ENCODE data around the gene EPN1. TPM values are rescaled to one million over a fixed set of nuclear protein-coding genes. Genes with fewer than 3 reads are reported as not detected.

Gene EPN1
- total and polyA plus RNA-seq, 2 donors (not counting 1 experiment from before 2014, with no cell fraction given) = 47.1 to 48.6 TPM

GRCh38 chr19:55633861-55634260 lies 41.2 kb upstream of the EPN1 start:
- Histone ChIP-seq H2AFZ (ENCODE audit: low read length) (no peak overlapping the region), H3K9ac (ENCODE audit: insufficient read depth, low read length) (no peak overlapping the region)
- TF ChIP-seq EZH2 (IDR thresholded peaks at IDR 0.05; ENCODE audit: low read length, missing control alignments) (no peak), CTCF (conservative IDR thresholded peaks at IDR 0.05 in 1 of 2, IDR thresholded peaks at IDR 0.05 in 1 of 2; ENCODE audit: low read depth in 1 of 2, low read length in 2 of 2) (no peak)

GRCh38 chr19:55635334-55635717 lies 39.7 kb upstream of the EPN1 start:
- Histone ChIP-seq H3K79me2 (ENCODE audit: control insufficient read depth, insufficient read depth, low read length) (peaks cover 38% of the 10 kb centered on the region), H3K36me3 (ENCODE audit: control insufficient read depth, insufficient read depth, low read length) (peaks cover 5% of the 10 kb centered on the region), H3K4me2 (ENCODE audit: extremely low read depth, insufficient read depth, low read length) (peak overlapping the region; percentile 92), H4K20me1 (ENCODE audit: control insufficient read depth, extremely low read depth, insufficient read depth, low read length) (no peaks in the 10 kb centered on the region), H3K27ac (ENCODE audit: insufficient read depth, low read length) (peak overlapping the region; percentile 95), H3K9me3 (ENCODE audit: control insufficient read depth, insufficient read depth, low read depth, low read length) (no peaks in the 10 kb centered on the region), H3K4me3 (replicated peaks in 1 of 4; ENCODE audit: control extremely low read depth in 1 of 4, insufficient read depth in 1 of 4, low read depth in 3 of 4, low read length in 4 of 4) (peak overlapping the region; percentile 67 to 100 (median 96)), H3K27me3 (ENCODE audit: control insufficient read depth, insufficient read depth, low read length) (no peaks in the 10 kb centered on the region), H3K9ac (ENCODE audit: insufficient read depth, low read length) (peak overlapping the region; percentile 91), H2AFZ (ENCODE audit: low read length) (peak overlapping the region; percentile 4), H3K4me1 (ENCODE audit: control insufficient read depth, extremely low read depth, insufficient read depth, low read length) (peaks cover 9% of the 10 kb centered on the region)
- no peak for DNase-seq (ENCODE audit: low read depth in 2 of 2)
- no peak for TF ChIP-seq EZH2 (IDR thresholded peaks at IDR 0.05; ENCODE audit: low read length, missing control alignments)
- TF ChIP-seq CTCF (conservative IDR thresholded peaks at IDR 0.05 in 1 of 2, IDR thresholded peaks at IDR 0.05 in 1 of 2; ENCODE audit: low read depth in 1 of 2, low read length in 2 of 2) = no peak

More at GRCh38 chr19:55633861-55634260, 41.2 kb upstream of the EPN1 start:
- Histone ChIP-seq H3K36me3 (ENCODE audit: control insufficient read depth, insufficient read depth, low read length) (peaks cover 5% of the 10 kb centered on the region), H3K27me3 (ENCODE audit: control insufficient read depth, insufficient read depth, low read length) (no peaks in the 10 kb centered on the region), H3K79me2 (ENCODE audit: control insufficient read depth, insufficient read depth, low read length) (peaks cover 35% of the 10 kb centered on the region), H3K9me3 (ENCODE audit: control insufficient read depth, insufficient read depth, low read depth, low read length) (no peaks in the 10 kb centered on the region), H3K4me2 (ENCODE audit: extremely low read depth, insufficient read depth, low read length) (no peak overlapping the region), H3K4me3 (replicated peaks in 1 of 4; ENCODE audit: control extremely low read depth in 1 of 4, insufficient read depth in 1 of 4, low read depth in 3 of 4, low read length in 4 of 4) (no peak overlapping the region), H3K4me1 (ENCODE audit: control insufficient read depth, extremely low read depth, insufficient read depth, low read length) (peaks cover 6% of the 10 kb centered on the region), H4K20me1 (ENCODE audit: control insufficient read depth, extremely low read depth, insufficient read depth, low read length) (no peaks in the 10 kb centered on the region), H3K27ac (ENCODE audit: insufficient read depth, low read length) (no peak overlapping the region)
- DNase-seq (ENCODE audit: low read depth in 2 of 2) = no peak

GRCh38 chr19:55635856-55636440 lies 39.1 kb upstream of the EPN1 start:
- no peaks in the 10 kb centered on the region for H3K9me3 ChIP-seq (ENCODE audit: control insufficient read depth, insufficient read depth, low read depth, low read length)
- peaks cover 5% of the 10 kb centered on the region for H3K36me3 ChIP-seq (ENCODE audit: control insufficient read depth, insufficient read depth, low read length)
- H3K4me3 ChIP-seq (replicated peaks in 1 of 4; ENCODE audit: control extremely low read depth in 1 of 4, insufficient read depth in 1 of 4, low read depth in 3 of 4, low read length in 4 of 4) = peak overlapping the region; percentile 67 to 100 (median 96)
- H3K79me2 ChIP-seq (ENCODE audit: control insufficient read depth, insufficient read depth, low read length) = peaks cover 38% of the 10 kb centered on the region
- H3K9ac ChIP-seq (ENCODE audit: insufficient read depth, low read length) = peak overlapping the region; percentile 91
- peak overlapping the region; percentile 92 for H3K4me2 ChIP-seq (ENCODE audit: extremely low read depth, insufficient read depth, low read length)
- no peak overlapping the region for H2AFZ ChIP-seq (ENCODE audit: low read length)
- H3K27ac ChIP-seq (ENCODE audit: insufficient read depth, low read length) = peak overlapping the region; percentile 95
- H4K20me1 ChIP-seq (ENCODE audit: control insufficient read depth, extremely low read depth, insufficient read depth, low read length) = no peaks in the 10 kb centered on the region
- TF ChIP-seq EZH2 (IDR thresholded peaks at IDR 0.05; ENCODE audit: low read length, missing control alignments) (no peak), CTCF (conservative IDR thresholded peaks at IDR 0.05 in 1 of 2, IDR thresholded peaks at IDR 0.05 in 1 of 2; ENCODE audit: low read depth in 1 of 2, low read length in 2 of 2) (no peak)
- DNase-seq (ENCODE audit: low read depth in 2 of 2) = no peak
- no peaks in the 10 kb centered on the region for H3K27me3 ChIP-seq (ENCODE audit: control insufficient read depth, insufficient read depth, low read length)
- H3K4me1 ChIP-seq (ENCODE audit: control insufficient read depth, extremely low read depth, insufficient read depth, low read length) = peaks cover 12% of the 10 kb centered on the region

All from fibroblast of lung (primary cell).